K562 (cell line): ENCODE data around the gene E2F2. TPM values are rescaled to one million over a fixed set of nuclear protein-coding genes. Genes with fewer than 3 reads are reported as not detected.

Experiments
- ATAC-seq: fragments of 200-7000 bp; cut with Tn5 transposase; 3 replicates; pipeline ENCODE4 v1.9.1; 2020; ENCODE audit warnings: moderate library complexity
- BruUV-seq: library from RNA; stranded (reverse); fragments of 400-500 nt; replicated peaks from 2 replicates; lab custom pipeline; 2021; lab: Mats Ljungman, UMichigan
- CTCF ChIA-PET: fragments of 300-600 bp; formaldehyde crosslinking; extraction: SDS; loops from one replicate; lab custom pipeline; 2021; ENCODE audit warnings: low intra/inter-chr PET ratio; lab: Yijun Ruan, JAX
- POLR2A ChIA-PET: fragments of 300-600, 350-650 bp; sonication (Branson Sonifier 250); formaldehyde crosslinking; extraction: SDS; loops from one replicate; lab custom pipeline; 2021; ENCODE audit warnings: antibody characterized with exemption, inconsistent platforms; lab: Yijun Ruan, JAX
- DNase-seq, 4 experiments: peaks; one replicate each; pipeline versions ENCODE4 v3.0.0 to v3.0.0-alpha.2; 2011 to 2018; ENCODE audit warnings: low spot score in 3 of 4, mixed read lengths in 3 of 4; ENCODE audit errors: extremely low read depth in 1 of 4
- FAIRE-seq: peaks from 2 replicates; lab custom pipeline; 2011; peaks lifted over from hg19 to GRCh38; lab: Jason Lieb, UNC
- H2AFZ ChIP-seq: 2 replicates; pipeline ENCODE4 v1.6.0; 2011; ENCODE audit warnings: low read depth, low read length, control low read depth, inconsistent platforms
- H3K27ac ChIP-seq: fragments of 200-600 bp; 3 replicates; pipeline ENCODE4 v1.8.0; 2011; ENCODE audit warnings: low read depth, mild to moderate bottlenecking, control low read depth, inconsistent platforms, low read length, moderate library complexity, mixed read lengths; ENCODE audit errors: extremely low read depth
- H3K27me3 ChIP-seq, 2 experiments: fragments of 300-600 bp in 1 of 2; 2 replicates in 1 of 2; 3 replicates in 1 of 2; pipeline versions ENCODE4 v1.6.0 to v1.8.0; 2011; ENCODE audit warnings: inconsistent platforms in 2 of 2, low read length in 2 of 2, mild to moderate bottlenecking in 1 of 2, mixed read lengths in 1 of 2, moderate library complexity in 1 of 2; ENCODE audit not compliant: control insufficient read depth in 2 of 2, insufficient read depth in 2 of 2
- H3K36me3 ChIP-seq: fragments of 300-600 bp; 3 replicates; pipeline ENCODE4 v1.8.0; 2011; ENCODE audit warnings: mild to moderate bottlenecking, low read length, inconsistent platforms; ENCODE audit not compliant: control insufficient read depth, insufficient read depth
- H3K4me1 ChIP-seq, 2 experiments: fragments of 200-600 bp in 1 of 2; replicated peaks in 1 of 2; 2 replicates in 1 of 2; 3 replicates in 1 of 2; pipeline versions ENCODE4 v1.5.1 to v1.8.0; 2011; ENCODE audit warnings: inconsistent platforms in 2 of 2, low read length in 2 of 2, mild to moderate bottlenecking in 1 of 2, mixed read lengths in 1 of 2, moderate library complexity in 1 of 2; ENCODE audit not compliant: control insufficient read depth in 2 of 2, insufficient read depth in 2 of 2
- H3K4me2 ChIP-seq: 2 replicates; pipeline ENCODE4 v1.6.1; 2011; ENCODE audit warnings: low read length, control low read depth, inconsistent platforms, mixed read lengths; ENCODE audit not compliant: insufficient read depth
- H3K4me3 ChIP-seq: fragments of 200-600 bp; sonication (generic), shearing (Covaris generic); 2 replicates; pipeline ENCODE4 v1.5.1; 2016; ENCODE audit warnings: control low read depth, inconsistent platforms
- H3K79me2 ChIP-seq: fragments of 200-600 bp; 3 replicates; pipeline ENCODE4 v1.8.0; 2011; ENCODE audit warnings: low read length, inconsistent platforms; ENCODE audit not compliant: control insufficient read depth, insufficient read depth
- H3K9ac ChIP-seq, 2 experiments: 2 replicates each; pipeline versions ENCODE4 v1.6.0 to v1.6.1; 2011; ENCODE audit warnings: low read depth in 2 of 2, low read length in 2 of 2, control low read depth in 1 of 2, inconsistent platforms in 1 of 2, mild to moderate bottlenecking in 1 of 2, mixed read lengths in 1 of 2; ENCODE audit not compliant: insufficient read depth in 1 of 2
- H3K9me1 ChIP-seq: one replicate; pipeline ENCODE4 v1.6.0; 2011; ENCODE audit warnings: inconsistent platforms, mild to moderate bottlenecking, low read length, moderate library complexity; ENCODE audit not compliant: control insufficient read depth, insufficient read depth
- H3K9me3 ChIP-seq: replicated peaks from 2 replicates; pipeline ENCODE4 v1.5.1; 2011; ENCODE audit warnings: low read depth, low read length, inconsistent platforms; ENCODE audit not compliant: control insufficient read depth, insufficient read depth
- H4K20me1 ChIP-seq: replicated peaks from 2 replicates; pipeline ENCODE4 v1.6.1; 2011; ENCODE audit warnings: low read length, inconsistent platforms, mixed read lengths; ENCODE audit not compliant: control insufficient read depth, insufficient read depth
- BRCA1 ChIP-seq, 2 experiments: fragments of 450-650 bp in 1 of 2; sonication (generic) in 1 of 2; formaldehyde crosslinking in 1 of 2; IDR thresholded peaks; 2 replicates each; pipeline versions ENCODE4 v1.5.0 to v1.6.1; 2017 to 2020; ENCODE audit warnings: mild to moderate bottlenecking in 1 of 2, missing genetic modification reagents in 1 of 2
- ESRRA ChIP-seq: fragments of 450-650 bp; IDR thresholded peaks from 2 replicates; pipeline ENCODE4 v1.6.1; 2014; ENCODE audit warnings: low read depth, mild to moderate bottlenecking, moderate library complexity, borderline replicate concordance
- FOXA1 ChIP-seq: fragments of 450-650 bp; IDR thresholded peaks from 2 replicates; pipeline ENCODE4 v1.6.1; 2016; ENCODE audit warnings: mild to moderate bottlenecking, borderline replicate concordance
- KDM5B ChIP-seq: fragments of 200-600 bp; sonication (generic); IDR thresholded peaks from 2 replicates; pipeline ENCODE4 v1.6.1; 2012; ENCODE audit warnings: low read depth, mild to moderate bottlenecking, moderate library complexity, low read length, control low read depth, inconsistent platforms; ENCODE audit not compliant: insufficient replicate concordance
- MAZ ChIP-seq, 2 experiments: fragments of 450-650 bp in 1 of 2; sonication (generic) in 1 of 2; formaldehyde crosslinking; IDR thresholded peaks in 1 of 2; conservative IDR thresholded peaks in 1 of 2; 2 replicates each; pipeline versions ENCODE4 v1.4.0 to v1.5.0; 2020; ENCODE audit warnings: mild to moderate bottlenecking in 1 of 2, missing genetic modification reagents in 1 of 2
- NCOA1 ChIP-seq: fragments of 450-650 bp; IDR thresholded peaks from 2 replicates; pipeline ENCODE4 v1.6.1; 2016; ENCODE audit warnings: low read depth
- NFIC ChIP-seq: fragments of 450-650 bp; IDR thresholded peaks from 2 replicates; pipeline ENCODE4 v1.6.1; 2017; ENCODE audit warnings: mild to moderate bottlenecking, inconsistent platforms
- PKNOX1 ChIP-seq: fragments of 450-650 bp; IDR thresholded peaks from 2 replicates; pipeline ENCODE4 v1.6.1; 2016
- POLR3A ChIP-seq: IDR thresholded peaks from 2 replicates; pipeline ENCODE4 v1.6.1; 2011; ENCODE audit warnings: borderline replicate concordance, mild to moderate bottlenecking, moderate library complexity; ENCODE audit not compliant: insufficient read length, insufficient read depth; ENCODE audit errors: extremely low read depth
- RBM14 ChIP-seq: fragments of 200-400 bp; formaldehyde crosslinking; IDR thresholded peaks from 2 replicates; pipeline ENCODE4 v1.6.1; 2018; ENCODE audit warnings: low read depth, mild to moderate bottlenecking, low read length, moderate library complexity, borderline replicate concordance; ENCODE audit not compliant: insufficient read depth
- STAT5B ChIP-seq: fragments of 250-450 bp; sonication (Bioruptor Pico); IDR thresholded peaks from 2 replicates; pipeline ENCODE4 v1.8.0; 2021; ENCODE audit warnings: mild to moderate bottlenecking, inconsistent platforms
- TCF15 ChIP-seq: fragments of 250-450 bp; sonication (Bioruptor Pico); IDR thresholded peaks from 2 replicates; pipeline ENCODE4 v1.8.0; 2022; ENCODE audit warnings: moderate library complexity, mild to moderate bottlenecking, inconsistent platforms
- ZNF316 ChIP-seq: fragments of 450-650 bp; IDR thresholded peaks from 2 replicates; pipeline ENCODE4 v1.6.1; 2016
- ZNF75A ChIP-seq: fragments of 450-650 bp; formaldehyde crosslinking; IDR thresholded peaks from 2 replicates; pipeline ENCODE4 v1.4.0; 2020; ENCODE audit warnings: mild to moderate bottlenecking
- WGBS: fragments of 100-300 bp; shearing (Covaris generic); methylation state at CpG from one replicate; pipeline ENCODE4 v1.1.6; 2016; ENCODE audit warnings: low coverage, mixed read lengths; ENCODE audit not compliant: insufficient coverage; ENCODE audit errors: missing lambda C conversion rate; 5-methylcytosine and 5-hydroxymethylcytosine counted together
- in situ Hi-C: fragments of 300-500 bp; cut with MboI; formaldehyde crosslinking; loops from 4 replicates; pipeline ENCODE4 v1.15.0; 2018; ENCODE audit warnings: inconsistent platforms, mixed read lengths
- intact Hi-C: fragments of 100-400 bp; cut with micrococcal nuclease; formaldehyde crosslinking; loops from 2 replicates; pipeline ENCODE4 v1.14.2; 2022
- polyA plus RNA-seq, 8 experiments: library from polyadenylated mRNA; depleted of rRNA in 4 of 8; stranded (reverse) in 5 of 8; unstranded in 3 of 8; fragments of >200 nt; fragmentation: Nextera tagmentation in 2 of 8; fragmentation: Illumina TruSeq in 1 of 8; extraction: Ambion mirVana in 2 of 8; extraction: Trizol in 1 of 8; gene quantifications; 2 replicates each; pipeline versions ENCODE4 v1.2.1 to v1.2.3, GENCODE V29; 2011 to 2014; ENCODE audit warnings: inconsistent platforms in 1 of 8, missing spikeins in 1 of 8
- total RNA-seq, 7 experiments: library from RNA; depleted of rRNA in 6 of 7; stranded (reverse); fragments of >200 nt in 6 of 7; fragmentation: Illumina TruSeq in 2 of 7; extraction: Trizol in 2 of 7; gene quantifications; 2 replicates each; pipeline versions ENCODE4 v1.2.1 to v1.2.3, GENCODE V29; 2011 to 2021; ENCODE audit warnings: low replicate concordance in 1 of 7
- TF ChIP-seq, protein P1 (sequence below), 2 experiments: fragments of 250-450 bp in 1 of 2; fragments of 450-650 bp in 1 of 2; sonication (Bioruptor Pico) in 1 of 2; IDR thresholded peaks; 2 replicates each; pipeline versions ENCODE4 v1.6.1 to v1.8.0; 2016 to 2021; ENCODE audit warnings: mild to moderate bottlenecking in 2 of 2, moderate library complexity in 2 of 2, missing compliant biosample characterization in 1 of 2, missing genetic modification characterization in 1 of 2
- TF ChIP-seq, protein P2 (sequence below): fragments of 250-450 bp; sonication (Bioruptor Pico); IDR thresholded peaks from 2 replicates; pipeline ENCODE4 v1.9.0; 2021; ENCODE audit warnings: mild to moderate bottlenecking, inconsistent platforms

Gene E2F2
- total and polyA plus RNA-seq, 9 of the 15 experiments (the other 6 are each of a cell fraction or from before 2014, with no cell fraction given): 3.1 to 25.3 (median 11.4) TPM

- peak overlapping the region; percentile 81 for H2AFZ ChIP-seq
- H3K9me3 ChIP-seq: no peaks in the 10 kb centered on the region
- H4K20me1 ChIP-seq: peaks cover 25% of the 10 kb centered on the region; the same call in 1 of the 2 replicates
- H3K9me1 ChIP-seq: peaks cover 10% of the 10 kb centered on the region
- BruUV-seq: no TSS peak
- H3K36me3 ChIP-seq: peaks cover 22% of the 10 kb centered on the region
- peaks cover 57% of the 10 kb centered on the region for H3K79me2 ChIP-seq
- FAIRE-seq (no peak), ATAC-seq (peak; percentile 52), DNase-seq (peak; percentile 46 to 61 (median 57))
- H3K27ac ChIP-seq: peak overlapping the region; percentile 88
- H3K4me3 ChIP-seq: peak overlapping the region; percentile 55
- under 1% methylated on average over 22 of the region's 22 CpGs for WGBS
- in situ Hi-C loops: loop anchor here (5.0 to 10.0 kb wide), 3 partner anchors 33 to 555 kb away; partner anchors contain the start of genes HTR1D and LACTBL1
- intact Hi-C loops: loop anchor here (10.0 kb wide), 4 partner anchors 105 to 555 kb away; partner anchors contain the start of genes HNRNPR, HTR1D, LACTBL1 and TCEA3
- H3K9ac ChIP-seq: peak overlapping the region; percentile 79 to 97
- H3K4me1 ChIP-seq: peaks cover 52 to 57% of the 10 kb centered on the region in 2 experiments
- ChIA-PET POLR2A (interaction anchor here (0.6 to 7.0 kb wide), 15 partner anchors 10 to 393 kb away, joined by 3 to 65 read pairs (median 3); no protein-coding TSS in a partner anchor), CTCF (no interaction called here)
- peak overlapping the region; percentile 90 for H3K4me2 ChIP-seq
- no peaks in the 10 kb centered on the region for H3K27me3 ChIP-seq
- peak; percentile 62; the same call in 1 of the 2 replicates for TF ChIP-seq ESRRA
- TF ChIP-seq NCOA1: no peak
- no peak for TF ChIP-seq PKNOX1
- no peak for TF ChIP-seq FOXA1
- no peak for TF ChIP-seq ZNF316
- TF ChIP-seq ZNF75A (CRISPR knock-in tag): no peak
- TF ChIP-seq, protein P1, sequence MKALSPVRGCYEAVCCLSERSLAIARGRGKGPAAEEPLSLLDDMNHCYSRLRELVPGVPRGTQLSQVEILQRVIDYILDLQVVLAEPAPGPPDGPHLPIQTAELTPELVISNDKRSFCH (CRISPR knock-in tag; IDR thresholded peaks at IDR 0.05): 0 out of 2 replicates have a peak, but pooled peaks have one; percentile 3
- TF ChIP-seq, protein P1 (tag; IDR thresholded peaks at IDR 0.05): no peak
- no peak for TF ChIP-seq POLR3A
- TF ChIP-seq TCF15 (CRISPR knock-in tag): no peak
- TF ChIP-seq NFIC: 0 out of 2 replicates have a peak, but pooled peaks have one; percentile 3
- no peak for TF ChIP-seq BRCA1 (IDR thresholded peaks at IDR 0.05)
- TF ChIP-seq BRCA1 (CRISPR knock-in tag; IDR thresholded peaks at IDR 0.05): no peak
- TF ChIP-seq MAZ (CRISPR knock-in tag; conservative IDR thresholded peaks at IDR 0.05 in 1 of 2, IDR thresholded peaks at IDR 0.05 in 1 of 2): 0 out of 4 replicates have a peak, but pooled peaks of 1 of the 2 experiments have one; percentile 40
- TF ChIP-seq, protein P2, sequence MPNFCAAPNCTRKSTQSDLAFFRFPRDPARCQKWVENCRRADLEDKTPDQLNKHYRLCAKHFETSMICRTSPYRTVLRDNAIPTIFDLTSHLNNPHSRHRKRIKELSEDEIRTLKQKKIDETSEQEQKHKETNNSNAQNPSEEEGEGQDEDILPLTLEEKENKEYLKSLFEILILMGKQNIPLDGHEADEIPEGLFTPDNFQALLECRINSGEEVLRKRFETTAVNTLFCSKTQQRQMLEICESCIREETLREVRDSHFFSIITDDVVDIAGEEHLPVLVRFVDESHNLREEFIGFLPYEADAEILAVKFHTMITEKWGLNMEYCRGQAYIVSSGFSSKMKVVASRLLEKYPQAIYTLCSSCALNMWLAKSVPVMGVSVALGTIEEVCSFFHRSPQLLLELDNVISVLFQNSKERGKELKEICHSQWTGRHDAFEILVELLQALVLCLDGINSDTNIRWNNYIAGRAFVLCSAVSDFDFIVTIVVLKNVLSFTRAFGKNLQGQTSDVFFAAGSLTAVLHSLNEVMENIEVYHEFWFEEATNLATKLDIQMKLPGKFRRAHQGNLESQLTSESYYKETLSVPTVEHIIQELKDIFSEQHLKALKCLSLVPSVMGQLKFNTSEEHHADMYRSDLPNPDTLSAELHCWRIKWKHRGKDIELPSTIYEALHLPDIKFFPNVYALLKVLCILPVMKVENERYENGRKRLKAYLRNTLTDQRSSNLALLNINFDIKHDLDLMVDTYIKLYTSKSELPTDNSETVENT: 0 out of 2 replicates have a peak, but pooled peaks have one; percentile 29
- TF ChIP-seq KDM5B: peak; percentile 77
- no peak for TF ChIP-seq STAT5B
- TF ChIP-seq RBM14: no peak
These were observed 816 bp downstream of the E2F2 start for GRCh38 chr1:23530087-23530746.
